ENCODE measurements around the gene AIG1. TPM values are rescaled to one million over a fixed set of nuclear protein-coding genes. Genes with fewer than 3 reads are reported as not detected.
"Not testable (repeated sequence)": the region's sequence is repeated elsewhere in the genome, so short reads cannot be mapped to it uniquely, and the experiment has no call there.

Gene AIG1
- polyA plus RNA-seq, 4 donors = 92.2 to 114 (median 102) TPM

DNA sequence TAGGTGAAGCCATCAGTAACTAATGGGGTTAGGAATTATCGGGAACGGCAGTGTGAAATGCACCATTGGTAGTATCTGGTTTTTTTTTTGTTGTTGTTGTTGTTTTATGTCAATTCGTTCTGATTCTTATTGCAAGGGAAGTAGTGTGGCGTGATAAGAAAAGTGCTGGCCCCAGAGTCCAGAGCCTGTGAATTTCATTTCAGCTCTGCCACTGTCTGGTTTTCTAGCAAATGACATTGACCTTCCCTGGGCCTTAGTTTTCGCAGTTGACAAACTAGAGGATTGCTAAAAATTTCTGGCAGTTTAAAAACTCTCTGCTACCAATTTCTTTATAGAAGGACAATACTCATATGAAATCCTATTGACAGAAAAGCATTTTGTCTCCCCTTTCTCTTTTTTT, 161.6 kb downstream of the AIG1 start:
- no peak for DNase-seq (ENCODE audit: low read depth in 4 of 4, low spot score in 2 of 4)

DNA sequence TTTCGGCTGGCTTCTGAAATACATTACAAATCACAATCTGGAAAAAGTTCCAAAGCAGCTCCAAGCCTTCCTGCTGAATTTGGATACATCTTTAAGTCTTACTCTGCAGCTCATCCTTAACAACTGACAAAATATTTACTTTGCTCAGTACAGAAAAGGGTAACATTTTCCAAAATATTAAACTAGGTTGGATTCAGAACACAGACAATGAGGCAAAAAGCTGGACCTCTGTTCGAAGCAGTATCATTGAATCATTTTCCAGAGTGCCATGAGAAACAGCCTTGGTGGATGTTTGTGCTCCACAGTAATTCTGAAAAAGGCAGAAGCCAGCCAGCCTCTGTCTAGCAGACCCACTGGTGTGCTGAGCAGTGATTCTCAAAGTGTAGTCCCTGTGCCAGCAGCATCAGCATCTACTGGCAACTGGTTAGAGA, 162.1 kb downstream of the AIG1 start:
- DNase-seq (ENCODE audit: low read depth in 4 of 4, low spot score in 2 of 4) = no peak

GRCh38 chr6:143223895-143224294, 163.2 kb downstream of the AIG1 start:
- DNase-seq (ENCODE audit: low read depth in 4 of 4, low spot score in 2 of 4) = no peak

DNA sequence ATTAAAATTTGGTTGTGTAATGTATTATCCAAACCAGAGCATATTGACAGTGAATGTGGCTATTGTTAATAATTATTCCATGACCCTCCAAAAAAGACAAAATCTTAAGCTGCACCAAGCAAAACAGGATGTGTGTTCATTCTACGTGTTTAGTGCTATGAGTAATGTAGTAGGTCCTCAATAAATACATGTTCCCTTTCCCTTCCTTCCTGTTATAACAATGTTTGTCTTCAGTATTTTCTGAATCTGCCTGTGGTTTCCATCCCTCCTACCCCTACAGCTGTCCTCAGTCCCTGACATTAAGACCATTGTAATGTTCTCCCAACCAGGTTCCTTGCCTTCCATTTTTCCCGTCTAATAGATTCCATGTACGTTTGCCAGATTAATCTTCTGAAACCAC, 163.8 kb downstream of the AIG1 start:
- DNase-seq (ENCODE audit: low read depth in 4 of 4, low spot score in 2 of 4) = no peak

DNA sequence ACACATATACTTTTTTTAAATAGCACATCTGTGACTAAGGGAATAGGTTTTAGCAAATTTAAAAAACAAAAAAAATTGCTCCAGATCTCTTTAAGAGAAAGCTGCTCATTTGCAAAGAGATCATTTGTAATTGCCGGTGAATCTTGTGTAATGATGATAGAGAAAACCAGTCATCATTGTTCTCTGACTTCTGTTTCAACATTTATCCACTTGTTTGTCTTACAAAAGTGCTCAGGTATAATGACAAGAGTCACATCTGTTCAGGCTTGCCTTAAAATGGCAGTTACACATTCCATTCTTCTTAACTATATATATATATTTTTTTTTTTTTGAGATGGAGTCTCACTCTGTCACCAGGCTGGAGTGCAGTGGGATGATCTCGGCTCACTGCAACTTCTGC, 165.2 kb downstream of the AIG1 start:
- DNase-seq (ENCODE audit: low read depth in 4 of 4, low spot score in 2 of 4) = no peak

- no peak for DNase-seq (ENCODE audit: low read depth in 4 of 4, low spot score in 2 of 4)
Measured at GRCh38 chr6:143227675-143228074, 167.0 kb downstream of the AIG1 start.

GRCh38 chr6:143229400-143229799, 168.7 kb downstream of the AIG1 start:
- no peak for DNase-seq (ENCODE audit: low read depth in 4 of 4, low spot score in 2 of 4)

GRCh38 chr6:143232849-143233248, 172.2 kb downstream of the AIG1 start:
- DNase-seq (ENCODE audit: low read depth in 4 of 4, low spot score in 2 of 4) = no peak

- peak in 1 of 4 donors; percentile 10 for DNase-seq (ENCODE audit: low read depth in 4 of 4, low spot score in 2 of 4)
Measured at GRCh38 chr6:143233554-143234285, 173.0 kb downstream of the AIG1 start.

- no peak for DNase-seq (ENCODE audit: low read depth in 4 of 4, low spot score in 2 of 4)
Measured at GRCh38 chr6:143234734-143235133, 174.0 kb downstream of the AIG1 start.

- DNase-seq (ENCODE audit: low read depth in 4 of 4, low spot score in 2 of 4) = no peak
Measured at GRCh38 chr6:143236151-143236798, 175.6 kb downstream of the AIG1 start.

GRCh38 chr6:143238306-143238705, 177.6 kb downstream of the AIG1 start:
- DNase-seq (ENCODE audit: low read depth in 4 of 4, low spot score in 2 of 4) = no peak

GRCh38 chr6:143241111-143241510, 180.4 kb downstream of the AIG1 start:
- DNase-seq (ENCODE audit: low read depth in 4 of 4, low spot score in 2 of 4) = no peak

DNA sequence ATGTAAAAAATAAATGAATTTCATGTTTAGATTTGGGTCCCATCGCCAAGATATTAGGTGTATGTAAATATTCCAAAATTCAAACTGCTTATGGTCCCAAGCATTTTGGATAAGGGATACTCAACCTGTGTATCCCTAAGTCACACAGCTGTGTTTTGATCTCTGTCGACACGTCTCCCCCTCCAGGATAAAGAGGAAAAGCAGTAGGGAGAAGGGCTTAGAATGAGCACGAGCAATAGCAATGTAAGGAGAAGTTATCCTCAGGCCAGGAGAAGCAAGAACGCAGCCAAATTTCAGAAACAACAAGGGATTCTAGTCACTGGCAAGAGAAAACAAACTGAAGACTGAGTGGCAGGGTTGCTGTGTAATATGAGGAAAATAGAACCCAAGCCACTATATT, 181.2 kb downstream of the AIG1 start:
- DNase-seq (ENCODE audit: low read depth in 4 of 4, low spot score in 2 of 4) = no peak

- no peak for DNase-seq (ENCODE audit: low read depth in 4 of 4, low spot score in 2 of 4)
Measured at GRCh38 chr6:143243786-143244185, 183.1 kb downstream of the AIG1 start.

GRCh38 chr6:143245656-143246055, 185.0 kb downstream of the AIG1 start:
- DNase-seq (ENCODE audit: low read depth in 4 of 4, low spot score in 2 of 4) = no peak

- not testable (repeated sequence) for DNase-seq (ENCODE audit: low read depth in 4 of 4, low spot score in 2 of 4)
Measured at GRCh38 chr6:143246166-143246775, 185.6 kb downstream of the AIG1 start.

DNA sequence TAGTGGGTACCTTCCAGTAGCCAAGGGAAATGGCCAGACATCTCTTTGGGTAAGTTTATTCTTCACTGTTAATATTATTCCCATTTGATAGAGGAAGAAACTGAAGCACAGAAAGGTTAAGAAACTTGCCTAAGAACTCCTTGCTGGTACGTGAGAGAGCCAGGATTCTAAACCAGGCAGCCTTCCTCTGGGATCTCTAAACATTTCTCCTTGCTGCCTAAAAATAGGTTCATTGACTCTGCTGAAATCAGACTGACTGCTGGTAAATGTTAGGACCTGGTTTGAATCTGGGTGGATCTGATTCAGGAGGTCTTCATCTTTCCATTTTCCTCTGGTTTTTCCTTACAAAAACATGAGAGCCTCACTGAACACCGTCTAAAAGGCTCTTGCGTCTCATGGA, 186.9 kb downstream of the AIG1 start:
- no peak for DNase-seq (ENCODE audit: low read depth in 4 of 4, low spot score in 2 of 4)

DNA sequence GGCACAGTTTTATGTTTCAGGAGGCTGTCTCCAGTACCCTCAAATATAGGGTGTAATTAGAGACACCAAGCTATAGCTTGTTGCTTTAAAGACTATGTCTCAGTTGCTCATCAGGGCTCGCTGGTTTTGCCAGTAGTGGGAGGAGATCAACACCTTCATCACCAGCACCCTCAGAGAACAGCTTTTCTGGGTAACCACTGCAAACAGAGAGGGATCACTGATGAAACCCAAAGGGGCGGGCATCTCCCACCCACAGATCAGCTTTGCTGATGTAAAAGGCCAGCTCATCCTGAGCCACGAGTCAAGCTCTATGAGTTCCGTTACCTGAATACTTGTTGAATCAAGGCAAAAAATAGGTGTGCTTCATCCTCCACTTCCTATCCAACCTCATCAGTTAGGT, 187.7 kb downstream of the AIG1 start:
- no peak for DNase-seq (ENCODE audit: low read depth in 4 of 4, low spot score in 2 of 4)

GRCh38 chr6:143251288-143251687, 190.6 kb downstream of the AIG1 start:
- no peak for DNase-seq (ENCODE audit: low read depth in 4 of 4, low spot score in 2 of 4)

GRCh38 chr6:143252961-143253360, 192.3 kb downstream of the AIG1 start:
- no peak for DNase-seq (ENCODE audit: low read depth in 4 of 4, low spot score in 2 of 4)

GRCh38 chr6:143253586-143253985, 192.9 kb downstream of the AIG1 start:
- DNase-seq (ENCODE audit: low read depth in 4 of 4, low spot score in 2 of 4) = no peak
